ENCODE data around the gene PDE4B.

PDE4B gene

GRCh38 chr1:66336641-66336990 lies 543.9 kb downstream of the PDE4B start:
- DNase-seq (ENCODE audit: low read depth in 2 of 2): no peak

- DNase-seq (ENCODE audit: low read depth in 2 of 2): no peak
Observed at GRCh38 chr1:66337249-66337648, 544.6 kb downstream of the PDE4B start.

- no peak for DNase-seq (ENCODE audit: low read depth in 2 of 2)
Observed at GRCh38 chr1:66339944-66340343, 547.2 kb downstream of the PDE4B start.

GRCh38 chr1:66341446-66342089 lies 548.9 kb downstream of the PDE4B start:
- no peak for DNase-seq (ENCODE audit: low read depth in 2 of 2)

GRCh38 chr1:66342707-66343106 lies 550.0 kb downstream of the PDE4B start:
- no peak for DNase-seq (ENCODE audit: low read depth in 2 of 2)

GRCh38 chr1:66343569-66344325 lies 551.1 kb downstream of the PDE4B start:
- DNase-seq (ENCODE audit: low read depth in 2 of 2): no peak

- DNase-seq (ENCODE audit: low read depth in 2 of 2): no peak
Observed at GRCh38 chr1:66346057-66346795, 553.5 kb downstream of the PDE4B start.

GRCh38 chr1:66346873-66347272 lies 554.2 kb downstream of the PDE4B start:
- no peak for DNase-seq (ENCODE audit: low read depth in 2 of 2)

GRCh38 chr1:66348776-66349175 lies 556.1 kb downstream of the PDE4B start:
- DNase-seq (ENCODE audit: low read depth in 2 of 2): no peak

- no peak for DNase-seq (ENCODE audit: low read depth in 2 of 2)
Observed at GRCh38 chr1:66349242-66349641, 556.5 kb downstream of the PDE4B start.

- DNase-seq (ENCODE audit: low read depth in 2 of 2): no peak
Observed at GRCh38 chr1:66350001-66350547, 557.4 kb downstream of the PDE4B start.

- peak in 1 of 2 experiments; percentile 45 for DNase-seq (ENCODE audit: low read depth in 2 of 2)
Observed at GRCh38 chr1:66351478-66351877, 558.8 kb downstream of the PDE4B start.

- DNase-seq (ENCODE audit: low read depth in 2 of 2): no peak
Observed at GRCh38 chr1:66351913-66352312, 559.2 kb downstream of the PDE4B start.

GRCh38 chr1:66352792-66353191 lies 560.1 kb downstream of the PDE4B start:
- no peak for DNase-seq (ENCODE audit: low read depth in 2 of 2)

GRCh38 chr1:66353257-66353656 lies 560.6 kb downstream of the PDE4B start:
- DNase-seq (ENCODE audit: low read depth in 2 of 2): no peak

- peak; percentile 78 to 79 for DNase-seq (ENCODE audit: low read depth in 2 of 2)
Observed at GRCh38 chr1:66354311-66355201, 561.9 kb downstream of the PDE4B start.

- DNase-seq (ENCODE audit: low read depth in 2 of 2): no peak
Observed at GRCh38 chr1:66355756-66356155, 563.1 kb downstream of the PDE4B start.

- no peak for DNase-seq (ENCODE audit: low read depth in 2 of 2)
Observed at GRCh38 chr1:66356605-66357004, 563.9 kb downstream of the PDE4B start.

GRCh38 chr1:66357021-66357420 lies 564.3 kb downstream of the PDE4B start:
- DNase-seq (ENCODE audit: low read depth in 2 of 2): no peak

GRCh38 chr1:66357478-66358197 lies 564.9 kb downstream of the PDE4B start:
- DNase-seq (ENCODE audit: low read depth in 2 of 2): no peak

- DNase-seq (ENCODE audit: low read depth in 2 of 2): no peak
Observed at GRCh38 chr1:66359269-66359668, 566.6 kb downstream of the PDE4B start.

Data from fibroblast of skin of left quadriceps (primary cell).